ENCODE results near the gene MAGEB1. TPM values are rescaled to one million over a fixed set of nuclear protein-coding genes. Genes with fewer than 3 reads are reported as not detected.

MAGEB1 gene
- total and polyA plus RNA-seq, 2 experiments from 2014 or later: 0.15 TPM; not detected in 1

GRCh38 chrX:30280428-30280827 is 33.5 kb downstream of the MAGEB1 start:
- ATAC-seq (no peak), DNase-seq (ENCODE audit: low spot score) (no peak)
- H4K20me1 ChIP-seq (replicated peaks; ENCODE audit: insufficient read depth): no peaks in the 10 kb centered on the region
- H3K4me3 Mint-ChIP-seq: no peak overlapping the region
- no peak overlapping the region for H2AFZ ChIP-seq
- no peak overlapping the region for H3K27ac ChIP-seq (ENCODE audit: low read depth)
- no peaks in the 10 kb centered on the region; the same call in 2 of the 3 replicates for H3K4me1 Mint-ChIP-seq
- H3K4me2 ChIP-seq: no peak overlapping the region
- no peaks in the 10 kb centered on the region for H3K27me3 Mint-ChIP-seq (ENCODE audit: insufficient read depth, low read depth, poor library complexity)
- no peaks in the 10 kb centered on the region for H3K9me3 Mint-ChIP-seq
- H3K27me3 ChIP-seq (ENCODE audit: insufficient read depth): no peaks in the 10 kb centered on the region
- no peaks in the 10 kb centered on the region for H3K4me1 ChIP-seq (ENCODE audit: insufficient read depth)
- H3K36me3 ChIP-seq (ENCODE audit: insufficient read depth): no peaks in the 10 kb centered on the region
- no peak overlapping the region for H3K4me3 ChIP-seq
- H3K79me2 ChIP-seq (replicated peaks; ENCODE audit: insufficient read depth): no peaks in the 10 kb centered on the region
- no peak overlapping the region for H3K27ac Mint-ChIP-seq
- no peaks in the 10 kb centered on the region for H3K36me3 Mint-ChIP-seq (ENCODE audit: low read depth)
- TF ChIP-seq, protein P1, sequence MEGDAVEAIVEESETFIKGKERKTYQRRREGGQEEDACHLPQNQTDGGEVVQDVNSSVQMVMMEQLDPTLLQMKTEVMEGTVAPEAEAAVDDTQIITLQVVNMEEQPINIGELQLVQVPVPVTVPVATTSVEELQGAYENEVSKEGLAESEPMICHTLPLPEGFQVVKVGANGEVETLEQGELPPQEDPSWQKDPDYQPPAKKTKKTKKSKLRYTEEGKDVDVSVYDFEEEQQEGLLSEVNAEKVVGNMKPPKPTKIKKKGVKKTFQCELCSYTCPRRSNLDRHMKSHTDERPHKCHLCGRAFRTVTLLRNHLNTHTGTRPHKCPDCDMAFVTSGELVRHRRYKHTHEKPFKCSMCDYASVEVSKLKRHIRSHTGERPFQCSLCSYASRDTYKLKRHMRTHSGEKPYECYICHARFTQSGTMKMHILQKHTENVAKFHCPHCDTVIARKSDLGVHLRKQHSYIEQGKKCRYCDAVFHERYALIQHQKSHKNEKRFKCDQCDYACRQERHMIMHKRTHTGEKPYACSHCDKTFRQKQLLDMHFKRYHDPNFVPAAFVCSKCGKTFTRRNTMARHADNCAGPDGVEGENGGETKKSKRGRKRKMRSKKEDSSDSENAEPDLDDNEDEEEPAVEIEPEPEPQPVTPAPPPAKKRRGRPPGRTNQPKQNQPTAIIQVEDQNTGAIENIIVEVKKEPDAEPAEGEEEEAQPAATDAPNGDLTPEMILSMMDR (conservative IDR thresholded peaks at IDR 0.05; ENCODE audit: low read depth in 2 of 2): no peak
- TF ChIP-seq ETS1 (IDR thresholded peaks at IDR 0.05): no peak
- no peaks in the 10 kb centered on the region for H3K9me2 ChIP-seq (ENCODE audit: insufficient read depth)
- H3F3A ChIP-seq (replicated peaks; ENCODE audit: low read depth): no peaks in the 10 kb centered on the region

DNA sequence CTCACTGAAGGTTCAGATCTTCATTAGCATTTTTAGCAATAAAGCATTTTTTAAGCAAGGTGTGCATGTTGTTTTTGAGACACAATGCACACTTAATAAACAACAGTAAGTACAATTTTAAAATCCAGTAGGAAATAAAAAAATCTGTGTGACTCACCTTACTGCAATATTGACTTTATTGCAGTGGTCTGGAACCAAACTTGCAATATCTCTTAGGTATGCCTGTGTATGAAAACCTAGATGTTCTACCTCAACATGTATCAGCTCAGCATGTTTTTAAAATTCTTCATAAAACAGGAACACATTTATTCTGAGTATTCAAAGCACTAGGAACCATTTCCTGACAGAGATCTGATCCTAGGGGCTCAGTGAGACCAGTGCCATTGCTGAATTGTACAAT is 35.6 kb downstream of the MAGEB1 start:
- Mint-ChIP-seq H3K27me3 (ENCODE audit: insufficient read depth, low read depth, poor library complexity) (no peaks in the 10 kb centered on the region), H3K4me3 (no peak overlapping the region), H3K36me3 (ENCODE audit: low read depth) (no peaks in the 10 kb centered on the region), H3K9me3 (no peaks in the 10 kb centered on the region), H3K4me1 (no peaks in the 10 kb centered on the region), H3K27ac (no peak overlapping the region)
- H3K4me1 ChIP-seq (ENCODE audit: insufficient read depth): no peaks in the 10 kb centered on the region
- no peaks in the 10 kb centered on the region for H3K9me2 ChIP-seq (ENCODE audit: insufficient read depth)
- H3K27ac ChIP-seq (ENCODE audit: low read depth): no peak overlapping the region
- ATAC-seq (no peak), DNase-seq (ENCODE audit: low spot score) (no peak)
- H3K36me3 ChIP-seq (ENCODE audit: insufficient read depth): no peaks in the 10 kb centered on the region
- H3K4me3 ChIP-seq: no peak overlapping the region
- no peak overlapping the region for H3K4me2 ChIP-seq
- no peaks in the 10 kb centered on the region for H3K27me3 ChIP-seq (ENCODE audit: insufficient read depth)
- no peaks in the 10 kb centered on the region for H3K79me2 ChIP-seq (replicated peaks; ENCODE audit: insufficient read depth)
- H3F3A ChIP-seq (replicated peaks; ENCODE audit: low read depth): no peaks in the 10 kb centered on the region
- no peaks in the 10 kb centered on the region for H4K20me1 ChIP-seq (replicated peaks; ENCODE audit: insufficient read depth)
- no peak overlapping the region for H2AFZ ChIP-seq
- TF ChIP-seq ETS1 (IDR thresholded peaks at IDR 0.05) (no peak), JUNB (IDR thresholded peaks at IDR 0.05; ENCODE audit: unreplicated experiment) (no peak), NANOG (IDR thresholded peaks at IDR 0.05; ENCODE audit: borderline replicate concordance) (no peak), ZNF331 (CRISPR knock-in tag; IDR thresholded peaks at IDR 0.05; ENCODE audit: low read depth) (no peak), STAT1 (IDR thresholded peaks at IDR 0.05; ENCODE audit: unreplicated experiment) (no peak), EZH2phosphoT487 (IDR thresholded peaks at IDR 0.05; ENCODE audit: unreplicated experiment) (no peak), EZH2 (IDR thresholded peaks at IDR 0.05; ENCODE audit: low read depth, unreplicated experiment) (no peak), CREB1 (CRISPR knock-in tag; IDR thresholded peaks at IDR 0.05; ENCODE audit: low read depth) (no peak)
- TF ChIP-seq, protein P1 (conservative IDR thresholded peaks at IDR 0.05; ENCODE audit: low read depth in 2 of 2): no peak

Data from GM23338 (cell line).